T-cell (primary cell): ENCODE measurements around the gene TMEM190. TPM values are rescaled to one million over a fixed set of nuclear protein-coding genes. Genes with fewer than 3 reads are reported as not detected.

Experiments
- ATAC-seq, 4 experiments: fragments of 200-7000 bp in 3 of 4; fragments of 150-1000 bp in 1 of 4; cut with Tn5 transposase; replicated peaks in 1 of 4; 1 replicate in 3 of 4; 2 replicates in 1 of 4; pipeline ENCODE4 v1.10.0; 2021; ENCODE audit warnings: moderate library complexity in 3 of 4, mild to moderate bottlenecking in 2 of 4, moderate number of reproducible peaks in 1 of 4
- CTCF ChIA-PET, 2 donors: fragments of 300-600 bp; sonication (Branson Sonifier 250); formaldehyde crosslinking; loops; one replicate each; lab custom pipeline; 2022; ENCODE audit warnings: antibody characterized with exemption in 2 of 2; lab: Charles Lee
- POLR2A ChIA-PET, 2 donors: fragments of 300-600 bp; sonication (Branson Sonifier 250); formaldehyde crosslinking; loops; one replicate each; lab custom pipeline; 2022; ENCODE audit warnings: antibody characterized with exemption in 2 of 2; lab: Charles Lee
- DNase-seq, 35 experiments: peaks; one replicate each; pipeline versions ENCODE4 v3.0.0 to v3.0.0-alpha.2; 2013 to 2023
- H3K27ac ChIP-seq: one replicate; pipeline ENCODE4 v1.5.1; 2013; ENCODE audit warnings: low read length
- H3K27me3 ChIP-seq, 2 experiments: replicated peaks in 1 of 2; 1 replicate in 1 of 2; 2 replicates in 1 of 2; pipeline versions ENCODE4 v1.6.1 to v1.7.0; 2013; ENCODE audit warnings: low read length in 1 of 2, mixed read lengths in 1 of 2; ENCODE audit not compliant: control insufficient read depth in 2 of 2, insufficient read depth in 2 of 2; ENCODE audit errors: extremely low read depth in 1 of 2
- H3K36me3 ChIP-seq, 2 donors: 1 replicate in 1 of 2; 2 replicates in 1 of 2; pipeline versions ENCODE4 v1.6.1 to v1.7.0; 2013; ENCODE audit warnings: low read length in 1 of 2; ENCODE audit not compliant: control insufficient read depth in 2 of 2, insufficient read depth in 1 of 2; ENCODE audit errors: extremely low read depth in 1 of 2
- H3K4me1 ChIP-seq, 2 experiments: 1 replicate in 1 of 2; 2 replicates in 1 of 2; pipeline versions ENCODE4 v1.6.1 to v1.7.0; 2013; ENCODE audit warnings: low read length in 2 of 2, mixed read lengths in 1 of 2; ENCODE audit not compliant: insufficient read depth in 2 of 2, control insufficient read depth in 1 of 2; ENCODE audit errors: extremely low read depth in 1 of 2
- H3K4me3 ChIP-seq, 2 donors: 1 replicate in 1 of 2; 2 replicates in 1 of 2; pipeline versions ENCODE4 v1.5.1 to v1.7.0; 2013; ENCODE audit warnings: mild to moderate bottlenecking in 2 of 2, low read length in 1 of 2, moderate library complexity in 1 of 2; ENCODE audit not compliant: control insufficient read depth in 1 of 2; ENCODE audit errors: extremely low read depth in 1 of 2
- H3K9me3 ChIP-seq: 2 replicates; pipeline ENCODE4 v1.7.0; 2013
- H3K27ac Mint-ChIP-seq, 2 donors: one replicate each; pipeline ENCODE4 v1.8.0; 2020 to 2021; ENCODE audit warnings: mild to moderate bottlenecking in 2 of 2, mixed read lengths in 2 of 2
- H3K27me3 Mint-ChIP-seq, 2 donors: one replicate each; pipeline ENCODE4 v1.8.0; 2021 to 2022; ENCODE audit warnings: mixed read lengths in 2 of 2
- H3K36me3 Mint-ChIP-seq: one replicate; pipeline ENCODE4 v1.8.0; 2021; ENCODE audit warnings: mixed read lengths
- H3K4me1 Mint-ChIP-seq, 3 donors: one replicate each; pipeline ENCODE4 v1.8.0; 2020 to 2022; ENCODE audit warnings: mixed read lengths in 3 of 3, mild to moderate bottlenecking in 1 of 3
- H3K4me3 Mint-ChIP-seq, 3 donors: one replicate each; pipeline ENCODE4 v1.8.0; 2020 to 2022; ENCODE audit warnings: mild to moderate bottlenecking in 3 of 3, mixed read lengths in 3 of 3, moderate library complexity in 3 of 3
- H3K9me3 Mint-ChIP-seq, 3 donors: one replicate each; pipeline ENCODE4 v1.8.0; 2020 to 2022; ENCODE audit warnings: mixed read lengths in 3 of 3
- WGBS: methylation state at CpG from one replicate; pipeline ENCODE4 v1.1.5; 2013; ENCODE audit warnings: missing lambda C conversion rate; ENCODE audit not compliant: insufficient coverage; 5-methylcytosine and 5-hydroxymethylcytosine counted together
- total RNA-seq, 35 experiments: library from RNA in 6 of 35; stranded (reverse) in 6 of 35; fragments of 120-200 nt in 1 of 35; gene quantifications; one replicate each; pipeline versions ENCODE4 v1.2.1 to v1.2.4 and lab custom pipeline; 2013 to 2026

TMEM190 gene
- total RNA-seq, 5 donors from 2014 or later (not counting 1 experiment from before 2014, with no cell fraction given): not detected

GRCh38 chr19:55368701-55369563 is 7.7 kb upstream of the TMEM190 start:
- Mint-ChIP-seq H3K4me1 (peaks cover 9 to 16% (median 14%) of the 10 kb centered on the region in 3 donors), H3K27me3 (peaks cover 26 to 44% of the 10 kb centered on the region in 2 donors), H3K9me3 (no peaks in the 10 kb centered on the region), H3K27ac (no peak overlapping the region), H3K36me3 (no peaks in the 10 kb centered on the region), H3K4me3 (peak overlapping the region in 1 of 3 donors; percentile 46)
- H3K36me3 ChIP-seq: no peaks in the 10 kb centered on the region
- H3K4me1 ChIP-seq: peaks cover 0 to 18% of the 10 kb centered on the region in 2 experiments
- no peak overlapping the region for H3K27ac ChIP-seq
- DNase-seq (no peak), ATAC-seq (peak in 3 of 4 experiments; percentile 31 to 54 (median 37))
- H3K4me3 ChIP-seq: no peak overlapping the region
- WGBS: 18% methylated on average over 45 of the region's 54 CpGs
- peaks cover 4 to 82% of the 10 kb centered on the region in 2 experiments for H3K27me3 ChIP-seq
- CTCF ChIA-PET: interaction anchor here in 1 of 2 donors (0.6 kb wide), 1 partner anchor 93 kb away, joined by 3 read pairs; no protein-coding TSS in a partner anchor
- POLR2A ChIA-PET: interaction anchor here in 1 of 2 donors (0.6 kb wide), 1 partner anchor 36 kb away, joined by 3 read pairs; no protein-coding TSS in a partner anchor
- no peaks in the 10 kb centered on the region for H3K9me3 ChIP-seq

GRCh38 chr19:55369653-55370304 is 6.8 kb upstream of the TMEM190 start:
- WGBS: 2% methylated on average over 45 of the region's 59 CpGs
- H3K4me3 ChIP-seq: peak overlapping the region; percentile 17 to 56
- peak in 10 of 35 experiments; percentile 18 to 50 (median 31) for DNase-seq
- Mint-ChIP-seq H3K4me1 (peaks cover 9 to 16% (median 14%) of the 10 kb centered on the region in 3 donors), H3K4me3 (peak overlapping the region; percentile 59 to 81 (median 65)), H3K27ac (peak overlapping the region in 1 of 2 donors; percentile 39), H3K36me3 (no peaks in the 10 kb centered on the region), H3K9me3 (no peaks in the 10 kb centered on the region), H3K27me3 (peaks cover 27 to 45% of the 10 kb centered on the region in 2 donors)
- H3K9me3 ChIP-seq: no peaks in the 10 kb centered on the region
- CTCF ChIA-PET: no interaction called here
- no peaks in the 10 kb centered on the region for H3K36me3 ChIP-seq
- H3K27ac ChIP-seq: no peak overlapping the region
- H3K27me3 ChIP-seq: peaks cover 4 to 91% of the 10 kb centered on the region in 2 experiments
- POLR2A ChIA-PET: no interaction called here
- peaks cover 0 to 18% of the 10 kb centered on the region in 2 experiments for H3K4me1 ChIP-seq
- peak; percentile 59 to 72 (median 70) for ATAC-seq

- Mint-ChIP-seq H3K27ac (peak within 1 kb of the TSS in 1 of 2 donors; percentile 39), H3K27me3 (peaks cover 27 to 47% of the 10 kb centered on the region in 2 donors), H3K36me3 (no peaks in the 10 kb centered on the region), H3K4me3 (peak within 1 kb of the TSS; percentile 59 to 81 (median 65)), H3K9me3 (no peaks in the 10 kb centered on the region), H3K4me1 (peaks cover 9 to 16% (median 14%) of the 10 kb centered on the region in 3 donors)
- Histone ChIP-seq H3K27me3 (peaks cover 4 to 94% of the 10 kb centered on the region in 2 experiments), H3K4me3 (peak within 1 kb of the TSS; percentile 17 to 56), H3K27ac (no peak within 1 kb of the TSS), H3K9me3 (no peaks in the 10 kb centered on the region), H3K36me3 (no peaks in the 10 kb centered on the region), H3K4me1 (peaks cover 0 to 18% of the 10 kb centered on the region in 2 experiments)
- ChIA-PET POLR2A (no interaction called here), CTCF (no interaction called here)
- WGBS: 10% methylated on average over 2 of the region's 32 CpGs
- DNase-seq (no peak), ATAC-seq (no peak)
These were observed 6.2 kb upstream of the TMEM190 start, which contains the start of gene IL11 for GRCh38 chr19:55370305-55370988. IL11 (minus strand) TSS chr19:55370463; CDS start chr19:55370310, 153 bp downstream.

- H3K9me3 Mint-ChIP-seq: no peaks in the 10 kb centered on the region
- DNase-seq (peak in 1 of 35 experiments; percentile 25), ATAC-seq (no peak)
- Histone ChIP-seq H3K36me3 (peaks cover 0 to 4% of the 10 kb centered on the region in 2 donors), H3K27me3 (peaks cover 4 to 93% of the 10 kb centered on the region in 2 experiments), H3K4me3 (no peak overlapping the region), H3K9me3 (no peaks in the 10 kb centered on the region), H3K4me1 (peaks cover 0 to 18% of the 10 kb centered on the region in 2 experiments), H3K27ac (no peak overlapping the region)
- ChIA-PET CTCF (interaction anchor here (0.5 kb wide), 2 partner anchors 34 to 169 kb away, joined by 3 read pairs; no protein-coding TSS in a partner anchor), POLR2A (interaction anchor here in 1 of 2 donors (0.6 kb wide), 1 partner anchor 47 kb away, joined by 4 read pairs; no protein-coding TSS in a partner anchor)
- H3K27ac Mint-ChIP-seq: no peak overlapping the region
- 38% methylated on average over 17 of the region's 24 CpGs for WGBS
- H3K27me3 Mint-ChIP-seq: peaks cover 27 to 52% of the 10 kb centered on the region in 2 donors
- H3K4me1 Mint-ChIP-seq: peaks cover 9 to 16% (median 14%) of the 10 kb centered on the region in 3 donors
- no peaks in the 10 kb centered on the region for H3K36me3 Mint-ChIP-seq
- H3K4me3 Mint-ChIP-seq: no peak overlapping the region
These were observed 4.1 kb upstream of the TMEM190 start for GRCh38 chr19:55372316-55373081.

- Histone ChIP-seq H3K27me3 (peaks cover 4 to 84% of the 10 kb centered on the region in 2 experiments), H3K9me3 (no peaks in the 10 kb centered on the region), H3K36me3 (peaks cover 0 to 4% of the 10 kb centered on the region in 2 donors), H3K4me3 (no peak overlapping the region), H3K4me1 (peaks cover 0 to 18% of the 10 kb centered on the region in 2 experiments), H3K27ac (no peak overlapping the region)
- no peak for DNase-seq
- Mint-ChIP-seq H3K9me3 (no peaks in the 10 kb centered on the region), H3K4me3 (no peak overlapping the region), H3K4me1 (peaks cover 9 to 14% (median 14%) of the 10 kb centered on the region in 3 donors), H3K27me3 (peaks cover 27 to 48% of the 10 kb centered on the region in 2 donors), H3K36me3 (no peaks in the 10 kb centered on the region), H3K27ac (peak overlapping the region in 1 of 2 donors; percentile 2)
- POLR2A ChIA-PET: no interaction called here
- CTCF ChIA-PET: interaction anchor here in 1 of 2 donors (0.5 kb wide), 1 partner anchor 170 kb away, joined by 3 read pairs; no protein-coding TSS in a partner anchor
- ATAC-seq: no peak
- 36% methylated on average over 6 of the region's 9 CpGs for WGBS
These were observed 3.2 kb upstream of the TMEM190 start for GRCh38 chr19:55373306-55373992.
